SK-N-SH treated with all-trans-retinoic acid at 6 μM for 48 hours (cell line): ENCODE data around the gene IL17B.

Source experiments
- ATAC-seq: fragments of 200-7000 bp; cut with Tn5 transposase; 3 replicates; pipeline ENCODE4 v1.9.1; 2020; ENCODE audit warnings: mild to moderate bottlenecking, moderate library complexity
- ARNTL ChIP-seq: fragments of 450-650 bp; formaldehyde crosslinking; IDR thresholded peaks from 2 replicates; pipeline ENCODE4 v1.5.0; 2020; ENCODE audit warnings: low read depth, mild to moderate bottlenecking, moderate library complexity, borderline replicate concordance
- BACH2 ChIP-seq: fragments of 250-450 bp; sonication (Bioruptor Pico); IDR thresholded peaks from 2 replicates; pipeline ENCODE4 v1.9.0; 2021; ENCODE audit warnings: mild to moderate bottlenecking, borderline replicate concordance
- CSDC2 ChIP-seq: fragments of 250-450 bp; sonication (Bioruptor Pico); IDR thresholded peaks from 2 replicates; pipeline ENCODE4 v1.5.0; 2020; ENCODE audit warnings: mild to moderate bottlenecking, moderate library complexity
- CSRNP3 ChIP-seq: fragments of 250-450 bp; sonication (Bioruptor Pico); IDR thresholded peaks from 2 replicates; pipeline ENCODE4 v1.5.1; 2021; ENCODE audit warnings: mild to moderate bottlenecking, moderate library complexity
- ESRRG ChIP-seq: fragments of 250-450 bp; sonication (Bioruptor Pico); IDR thresholded peaks from 2 replicates; pipeline ENCODE4 v1.6.1; 2021; ENCODE audit warnings: mild to moderate bottlenecking
- GLIS3 ChIP-seq: fragments of 250-450 bp; sonication (Bioruptor Pico); IDR thresholded peaks from 2 replicates; pipeline ENCODE4 v1.5.0; 2020; ENCODE audit warnings: mild to moderate bottlenecking, moderate library complexity
- ISL1 ChIP-seq: fragments of 250-450 bp; sonication (Bioruptor Pico); IDR thresholded peaks from 2 replicates; pipeline ENCODE4 v2.1.2; 2022; ENCODE audit warnings: mild to moderate bottlenecking, moderate library complexity
- OSR1 ChIP-seq: fragments of 250-450 bp; sonication (Bioruptor Pico); IDR thresholded peaks from 2 replicates; pipeline ENCODE4 v1.8.0; 2022; ENCODE audit warnings: moderate library complexity, mild to moderate bottlenecking, inconsistent platforms
- PATZ1 ChIP-seq: fragments of 250-450 bp; sonication (Bioruptor Pico); IDR thresholded peaks from 2 replicates; pipeline ENCODE4 v1.8.0; 2020; ENCODE audit warnings: mild to moderate bottlenecking, moderate library complexity, borderline replicate concordance
- RARB ChIP-seq: fragments of 250-450 bp; sonication (Bioruptor Pico); IDR thresholded peaks from 2 replicates; pipeline ENCODE4 v1.8.0; 2021; ENCODE audit warnings: mild to moderate bottlenecking, moderate library complexity
- SNAI2 ChIP-seq: fragments of 250-450 bp; sonication (Bioruptor Pico); IDR thresholded peaks from 2 replicates; pipeline ENCODE4 v1.5.0; 2020; ENCODE audit warnings: mild to moderate bottlenecking, moderate library complexity
- TCF4 ChIP-seq: fragments of 250-450 bp; sonication (Bioruptor Pico); IDR thresholded peaks from 2 replicates; pipeline ENCODE4 v1.8.0; 2021; ENCODE audit warnings: mild to moderate bottlenecking, moderate library complexity, borderline replicate concordance
- TOX ChIP-seq: fragments of 250-450 bp; sonication (Bioruptor Pico); IDR thresholded peaks from 2 replicates; pipeline ENCODE4 v1.8.0; 2021; ENCODE audit warnings: mild to moderate bottlenecking, moderate library complexity, borderline replicate concordance
- ZC3H10 ChIP-seq: fragments of 250-450 bp; sonication (Bioruptor Pico); IDR thresholded peaks from 2 replicates; pipeline ENCODE4 v1.5.1; 2021; ENCODE audit warnings: mild to moderate bottlenecking, moderate library complexity
- ZFP3 ChIP-seq: fragments of 250-450 bp; sonication (Bioruptor Pico); IDR thresholded peaks from 2 replicates; pipeline ENCODE4 v1.5.0; 2020; ENCODE audit warnings: mild to moderate bottlenecking, moderate library complexity
- ZFP30 ChIP-seq: fragments of 450-650 bp; formaldehyde crosslinking; IDR thresholded peaks from 2 replicates; pipeline ENCODE4 v1.5.0; 2022; ENCODE audit warnings: mild to moderate bottlenecking, moderate library complexity
- ZNF565 ChIP-seq: fragments of 450-650 bp; formaldehyde crosslinking; conservative IDR thresholded peaks from 2 replicates; pipeline ENCODE4 v1.5.0; 2020; ENCODE audit warnings: low read depth, mild to moderate bottlenecking, moderate library complexity
- ZNF70 ChIP-seq: fragments of 450-650 bp; formaldehyde crosslinking; IDR thresholded peaks from 2 replicates; pipeline ENCODE4 v1.5.0; 2020; ENCODE audit warnings: mild to moderate bottlenecking, moderate library complexity
- ZNF8 ChIP-seq: fragments of 450-650 bp; formaldehyde crosslinking; IDR thresholded peaks from 2 replicates; pipeline ENCODE4 v1.5.0; 2020; ENCODE audit warnings: mild to moderate bottlenecking, moderate library complexity
- TF ChIP-seq, protein P1 (sequence below): fragments of 250-450 bp; sonication (Bioruptor Pico); IDR thresholded peaks from 2 replicates; pipeline ENCODE4 v1.5.1; 2020; ENCODE audit warnings: low read depth, mild to moderate bottlenecking, moderate library complexity
- TF ChIP-seq, protein P2 (sequence below): fragments of 250-450 bp; sonication (Bioruptor Pico); IDR thresholded peaks from 2 replicates; pipeline ENCODE4 v1.5.0; 2020; ENCODE audit warnings: mild to moderate bottlenecking, moderate library complexity

Gene IL17B

DNA sequence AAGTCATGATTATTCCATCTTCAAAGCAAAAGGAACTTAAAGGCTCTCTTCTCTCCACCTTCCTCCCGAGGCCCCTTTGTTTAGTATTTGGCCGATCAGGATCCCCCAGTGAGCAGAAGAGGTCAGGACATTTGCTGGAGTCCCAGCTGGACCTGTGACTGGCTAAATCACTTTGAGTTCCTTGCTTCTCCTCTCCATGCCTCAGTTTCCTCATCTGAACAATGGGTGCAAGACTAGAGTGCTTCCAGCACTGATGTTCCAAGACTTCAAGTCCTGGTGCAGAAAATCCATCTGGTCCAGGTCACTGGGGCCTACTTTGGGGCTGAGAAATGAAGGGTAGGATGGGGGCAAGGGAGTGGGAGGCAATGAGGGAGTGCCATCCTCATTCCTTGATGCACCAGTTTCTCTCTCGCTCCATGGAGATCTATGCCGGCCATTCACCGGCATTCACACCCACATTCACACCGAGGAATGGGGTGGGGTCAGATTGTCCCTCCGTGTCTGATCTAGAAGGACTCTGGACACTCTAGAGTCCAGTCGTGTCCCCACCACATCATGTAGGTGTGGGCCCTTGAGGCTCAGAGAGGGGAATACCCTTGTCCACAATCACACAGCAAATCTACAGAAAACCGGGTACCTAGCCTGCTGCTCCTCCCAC lies 38.7 kb upstream of the IL17B start:
- ATAC-seq, result no peak
- TF ChIP-seq, protein P1, sequence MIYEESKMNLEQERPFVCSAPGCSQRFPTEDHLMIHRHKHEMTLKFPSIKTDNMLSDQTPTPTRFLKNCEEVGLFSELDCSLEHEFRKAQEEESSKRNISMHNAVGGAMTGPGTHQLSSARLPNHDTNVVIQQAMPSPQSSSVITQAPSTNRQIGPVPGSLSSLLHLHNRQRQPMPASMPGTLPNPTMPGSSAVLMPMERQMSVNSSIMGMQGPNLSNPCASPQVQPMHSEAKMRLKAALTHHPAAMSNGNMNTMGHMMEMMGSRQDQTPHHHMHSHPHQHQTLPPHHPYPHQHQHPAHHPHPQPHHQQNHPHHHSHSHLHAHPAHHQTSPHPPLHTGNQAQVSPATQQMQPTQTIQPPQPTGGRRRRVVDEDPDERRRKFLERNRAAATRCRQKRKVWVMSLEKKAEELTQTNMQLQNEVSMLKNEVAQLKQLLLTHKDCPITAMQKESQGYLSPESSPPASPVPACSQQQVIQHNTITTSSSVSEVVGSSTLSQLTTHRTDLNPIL (CRISPR knock-in tag), result no peak
- TF ChIP-seq ESRRG (CRISPR knock-in tag) (no peak), ZNF8 (CRISPR knock-in tag) (no peak), ISL1 (no peak), TOX (CRISPR knock-in tag) (no peak), TCF4 (CRISPR knock-in tag) (no peak), ZC3H10 (CRISPR knock-in tag) (no peak), OSR1 (CRISPR knock-in tag) (no peak), RARB (CRISPR knock-in tag) (no peak)

GRCh38 chr5:149416987-149417710 lies 38.1 kb upstream of the IL17B start:
- TF ChIP-seq CSRNP3 (CRISPR knock-in tag) (no peak), ZFP3 (CRISPR knock-in tag) (no peak), ZNF8 (CRISPR knock-in tag) (no peak), ZNF565 (CRISPR knock-in tag) (no peak), ZNF70 (CRISPR knock-in tag) (no peak), RARB (CRISPR knock-in tag) (no peak), CSDC2 (no peak), ARNTL (CRISPR knock-in tag) (no peak), GLIS3 (CRISPR knock-in tag) (no peak), TCF4 (CRISPR knock-in tag) (no peak), BACH2 (CRISPR knock-in tag) (no peak), TOX (CRISPR knock-in tag) (no peak), OSR1 (CRISPR knock-in tag) (no peak), SNAI2 (CRISPR knock-in tag) (no peak), ZFP30 (no peak)
- TF ChIP-seq, protein P2, sequence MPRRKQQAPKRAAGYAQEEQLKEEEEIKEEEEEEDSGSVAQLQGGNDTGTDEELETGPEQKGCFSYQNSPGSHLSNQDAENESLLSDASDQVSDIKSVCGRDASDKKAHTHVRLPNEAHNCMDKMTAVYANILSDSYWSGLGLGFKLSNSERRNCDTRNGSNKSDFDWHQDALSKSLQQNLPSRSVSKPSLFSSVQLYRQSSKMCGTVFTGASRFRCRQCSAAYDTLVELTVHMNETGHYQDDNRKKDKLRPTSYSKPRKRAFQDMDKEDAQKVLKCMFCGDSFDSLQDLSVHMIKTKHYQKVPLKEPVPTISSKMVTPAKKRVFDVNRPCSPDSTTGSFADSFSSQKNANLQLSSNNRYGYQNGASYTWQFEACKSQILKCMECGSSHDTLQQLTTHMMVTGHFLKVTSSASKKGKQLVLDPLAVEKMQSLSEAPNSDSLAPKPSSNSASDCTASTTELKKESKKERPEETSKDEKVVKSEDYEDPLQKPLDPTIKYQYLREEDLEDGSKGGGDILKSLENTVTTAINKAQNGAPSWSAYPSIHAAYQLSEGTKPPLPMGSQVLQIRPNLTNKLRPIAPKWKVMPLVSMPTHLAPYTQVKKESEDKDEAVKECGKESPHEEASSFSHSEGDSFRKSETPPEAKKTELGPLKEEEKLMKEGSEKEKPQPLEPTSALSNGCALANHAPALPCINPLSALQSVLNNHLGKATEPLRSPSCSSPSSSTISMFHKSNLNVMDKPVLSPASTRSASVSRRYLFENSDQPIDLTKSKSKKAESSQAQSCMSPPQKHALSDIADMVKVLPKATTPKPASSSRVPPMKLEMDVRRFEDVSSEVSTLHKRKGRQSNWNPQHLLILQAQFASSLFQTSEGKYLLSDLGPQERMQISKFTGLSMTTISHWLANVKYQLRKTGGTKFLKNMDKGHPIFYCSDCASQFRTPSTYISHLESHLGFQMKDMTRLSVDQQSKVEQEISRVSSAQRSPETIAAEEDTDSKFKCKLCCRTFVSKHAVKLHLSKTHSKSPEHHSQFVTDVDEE (CRISPR knock-in tag), result no peak
- TF ChIP-seq, protein P1 (CRISPR knock-in tag), result no peak
- ATAC-seq, result peak; percentile 54

- TF ChIP-seq PATZ1, result no peak
- no peak for ATAC-seq
Observed at GRCh38 chr5:149415066-149415967, 36.2 kb upstream of the IL17B start.
